Measurements from ENCODE around the gene INPPL1.

INPPL1 gene

DNA sequence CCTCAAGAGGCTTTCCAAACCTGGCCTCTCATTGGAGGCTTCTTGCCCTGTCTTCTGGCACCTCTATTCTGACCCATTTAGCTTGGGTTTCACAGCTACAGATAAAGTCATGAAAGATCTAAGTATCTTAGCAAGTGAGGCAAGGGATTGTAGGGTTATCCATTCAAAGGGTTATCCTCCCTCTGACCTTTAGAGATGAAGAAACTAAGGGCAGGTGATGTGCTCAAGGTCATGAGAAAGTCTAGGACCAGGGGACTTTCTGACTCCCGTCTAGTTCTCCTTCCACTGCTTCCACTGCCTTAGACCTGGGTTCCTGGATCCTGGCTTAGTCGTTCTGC is 12.2 kb downstream of the INPPL1 start:
- no peak overlapping the region for H3K9ac ChIP-seq (ENCODE audit: low read length)
- peaks cover 20% of the 10 kb centered on the region for H3K4me1 ChIP-seq (ENCODE audit: control insufficient read depth, insufficient read depth, low read length)
- peak overlapping the region; percentile 30 for H3K27ac ChIP-seq (ENCODE audit: low read depth, low read length)
- H3K36me3 ChIP-seq (ENCODE audit: control insufficient read depth, insufficient read depth, low read length): peaks cover 43% of the 10 kb centered on the region
- H3K4me3 ChIP-seq (ENCODE audit: low read length): no peak overlapping the region
- peaks cover 13% of the 10 kb centered on the region for H3K27me3 ChIP-seq (ENCODE audit: control insufficient read depth, insufficient read depth, low read length)

DNA sequence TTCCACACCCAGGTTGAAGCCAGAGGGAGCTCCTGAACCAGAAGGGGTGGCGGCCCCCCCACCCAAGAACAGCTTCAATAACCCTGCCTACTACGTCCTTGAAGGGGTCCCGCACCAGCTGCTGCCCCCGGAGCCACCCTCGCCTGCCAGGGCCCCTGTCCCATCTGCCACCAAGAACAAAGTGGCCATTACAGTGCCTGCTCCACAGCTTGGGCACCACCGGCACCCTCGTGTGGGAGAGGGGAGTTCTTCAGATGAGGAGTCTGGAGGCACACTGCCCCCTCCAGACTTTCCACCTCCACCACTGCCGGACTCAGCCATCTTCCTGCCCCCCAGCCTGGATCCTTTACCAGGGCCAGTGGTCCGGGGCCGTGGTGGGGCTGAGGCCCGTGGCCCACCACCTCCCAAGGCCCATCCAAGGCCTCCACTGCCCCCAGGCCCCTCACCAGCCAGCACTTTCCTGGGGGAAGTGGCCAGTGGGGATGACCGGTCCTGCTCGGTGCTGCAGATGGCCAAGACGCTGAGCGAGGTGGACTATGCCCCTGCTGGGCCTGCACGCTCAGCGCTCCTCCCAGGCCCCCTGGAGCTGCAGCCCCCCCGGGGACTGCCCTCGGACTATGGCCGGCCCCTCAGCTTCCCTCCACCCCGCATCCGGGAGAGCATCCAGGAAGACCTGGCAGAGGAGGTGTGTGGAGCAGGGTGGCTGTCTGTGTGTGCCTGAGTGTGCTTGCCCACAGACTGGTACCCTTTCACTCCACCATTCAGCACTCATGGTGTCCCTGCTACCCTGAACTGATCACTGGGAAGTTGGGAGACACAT is 12.8 kb downstream of the INPPL1 start:
- Histone ChIP-seq H3K9ac (ENCODE audit: low read length) (no peak overlapping the region), H3K4me3 (ENCODE audit: low read length) (no peak overlapping the region), H3K27ac (ENCODE audit: low read depth, low read length) (peak overlapping the region; percentile 32), H3K27me3 (ENCODE audit: control insufficient read depth, insufficient read depth, low read length) (peaks cover 17% of the 10 kb centered on the region), H3K4me1 (ENCODE audit: control insufficient read depth, insufficient read depth, low read length) (peaks cover 20% of the 10 kb centered on the region), H3K36me3 (ENCODE audit: control insufficient read depth, insufficient read depth, low read length) (peaks cover 37% of the 10 kb centered on the region)

DNA sequence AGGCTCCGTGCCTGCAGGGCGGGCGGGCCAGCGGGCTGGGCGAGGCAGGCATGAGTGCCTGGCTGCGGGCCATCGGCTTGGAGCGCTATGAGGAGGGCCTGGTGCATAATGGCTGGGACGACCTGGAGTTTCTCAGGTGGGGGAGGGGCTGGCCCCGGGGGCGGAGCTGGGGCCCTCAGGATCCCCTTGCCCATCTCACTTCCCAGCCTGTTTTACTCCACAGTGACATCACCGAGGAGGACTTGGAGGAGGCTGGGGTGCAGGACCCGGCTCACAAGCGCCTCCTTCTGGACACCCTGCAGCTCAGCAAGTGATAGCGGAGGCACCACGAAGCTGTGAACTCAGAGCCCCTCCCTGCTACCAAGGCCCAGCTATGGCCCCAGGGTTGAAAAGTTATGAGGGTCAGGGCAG is 13.5 kb downstream of the INPPL1 start:
- H3K9ac ChIP-seq (ENCODE audit: low read length): no peak overlapping the region
- H3K27ac ChIP-seq (ENCODE audit: low read depth, low read length): peak overlapping the region; percentile 79
- peaks cover 17% of the 10 kb centered on the region for H3K27me3 ChIP-seq (ENCODE audit: control insufficient read depth, insufficient read depth, low read length)
- H3K4me3 ChIP-seq (ENCODE audit: low read length): no peak overlapping the region
- H3K36me3 ChIP-seq (ENCODE audit: control insufficient read depth, insufficient read depth, low read length): peaks cover 30% of the 10 kb centered on the region
- peaks cover 20% of the 10 kb centered on the region for H3K4me1 ChIP-seq (ENCODE audit: control insufficient read depth, insufficient read depth, low read length)

DNA sequence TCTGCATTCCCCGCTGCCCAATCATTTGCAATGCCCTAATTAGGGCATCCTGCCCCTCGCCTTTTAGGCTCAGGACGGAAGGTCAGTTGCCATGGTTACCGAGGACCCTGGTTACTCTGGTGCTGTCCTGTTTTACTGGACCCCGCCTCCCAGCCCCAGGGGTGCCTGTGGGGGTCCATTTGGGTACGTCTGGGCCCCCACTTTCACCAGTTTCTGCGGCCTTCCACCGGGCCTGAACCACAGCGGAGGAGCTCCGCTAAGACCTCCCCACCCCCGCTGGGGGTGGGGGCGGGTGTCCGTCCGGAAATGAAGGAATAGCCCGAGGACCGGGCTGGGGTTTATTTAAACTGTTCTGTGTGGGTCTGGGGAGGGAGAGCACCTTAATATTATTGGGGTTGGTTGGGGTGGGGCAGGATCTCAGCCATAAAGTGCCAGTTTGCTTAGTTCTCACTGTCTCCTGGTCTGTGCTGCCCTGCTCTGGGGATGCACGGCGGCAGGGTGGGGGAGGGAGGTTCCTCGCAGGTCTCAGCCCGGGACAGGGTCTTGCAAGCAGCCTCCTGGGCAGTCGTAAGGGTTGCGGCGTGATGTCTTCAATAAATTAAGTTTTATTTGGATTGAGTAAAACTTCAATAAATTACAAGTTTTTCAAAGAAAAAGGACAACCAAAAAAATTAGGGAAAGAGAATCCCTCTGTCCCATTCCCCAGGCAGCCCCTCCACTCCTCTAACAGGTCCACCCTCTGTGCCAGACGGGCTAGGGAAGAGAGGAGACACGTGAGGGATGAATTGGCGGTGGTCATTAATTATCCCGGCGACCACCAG is 14.1 kb downstream of the INPPL1 start:
- H3K4me1 ChIP-seq (ENCODE audit: control insufficient read depth, insufficient read depth, low read length): peaks cover 20% of the 10 kb centered on the region
- no peak overlapping the region for H3K9ac ChIP-seq (ENCODE audit: low read length)
- peaks cover 22% of the 10 kb centered on the region for H3K27me3 ChIP-seq (ENCODE audit: control insufficient read depth, insufficient read depth, low read length)
- H3K36me3 ChIP-seq (ENCODE audit: control insufficient read depth, insufficient read depth, low read length): peaks cover 23% of the 10 kb centered on the region
- no peak overlapping the region for H3K4me3 ChIP-seq (ENCODE audit: low read length)
- H3K27ac ChIP-seq (ENCODE audit: low read depth, low read length): peak overlapping the region; percentile 79

DNA sequence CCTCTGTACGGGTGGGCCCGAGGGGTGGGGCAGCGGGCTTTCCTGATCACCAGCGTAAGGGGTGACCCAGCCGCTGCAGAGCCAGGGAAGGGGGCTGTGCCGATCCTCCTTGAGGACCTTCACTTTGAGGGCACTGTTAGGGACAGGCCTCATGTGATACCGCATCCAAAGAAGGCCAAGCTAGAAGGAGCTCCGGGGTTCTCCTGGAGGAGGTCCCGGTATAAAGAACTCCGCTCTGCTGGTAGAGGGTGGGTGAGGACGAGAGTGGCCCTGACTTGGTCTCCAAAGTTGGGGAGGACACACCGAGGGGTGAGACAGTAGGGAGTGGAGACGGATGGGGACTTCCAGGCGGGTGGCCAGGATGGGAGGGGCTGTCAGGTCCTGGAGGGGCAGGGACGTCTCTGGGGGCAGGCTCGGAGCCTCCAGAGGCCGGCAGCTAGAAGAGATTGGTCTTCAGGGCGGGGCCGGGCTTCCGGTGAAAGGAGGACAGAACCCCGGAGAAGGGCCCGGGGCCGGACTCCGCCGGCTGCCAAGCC is 14.8 kb downstream of the INPPL1 start:
- peak overlapping the region; percentile 79 for H3K27ac ChIP-seq (ENCODE audit: low read depth, low read length)
- H3K36me3 ChIP-seq (ENCODE audit: control insufficient read depth, insufficient read depth, low read length): peaks cover 16% of the 10 kb centered on the region
- peaks cover 24% of the 10 kb centered on the region for H3K27me3 ChIP-seq (ENCODE audit: control insufficient read depth, insufficient read depth, low read length)
- peaks cover 20% of the 10 kb centered on the region for H3K4me1 ChIP-seq (ENCODE audit: control insufficient read depth, insufficient read depth, low read length)
- no peak overlapping the region for H3K9ac ChIP-seq (ENCODE audit: low read length)
- peak overlapping the region; percentile 55 for H3K4me3 ChIP-seq (ENCODE audit: low read length)

DNA sequence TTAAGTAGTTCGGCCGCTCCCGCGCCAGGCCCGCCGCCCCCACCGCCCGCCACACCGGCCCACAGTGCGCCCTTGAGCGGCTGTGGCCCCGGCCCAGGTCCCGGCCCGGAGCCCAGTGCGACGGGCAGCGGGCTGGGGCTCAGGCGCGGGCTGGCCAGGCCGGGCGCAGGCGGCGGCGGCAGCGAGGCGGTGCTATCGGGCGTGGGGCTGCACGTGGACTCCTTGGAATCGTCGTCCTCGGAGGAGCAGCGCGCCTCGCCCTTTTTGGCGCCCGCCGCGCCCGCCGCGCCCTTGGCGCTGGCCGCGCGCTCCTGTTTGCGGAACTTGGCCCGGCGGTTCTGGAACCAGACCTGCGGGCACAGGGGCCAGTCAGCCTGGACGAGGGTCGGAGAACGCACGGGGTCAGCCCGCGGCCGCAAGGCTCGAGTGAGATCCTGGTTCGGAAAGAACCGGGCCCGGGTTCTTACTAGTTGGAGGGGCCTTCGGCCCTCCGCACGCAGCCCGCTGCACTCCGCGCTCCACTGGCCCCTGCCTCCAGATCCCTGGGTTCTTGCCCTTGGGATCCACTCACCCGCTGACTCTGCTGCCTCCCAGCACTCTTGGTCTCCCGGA is 15.4 kb downstream of the INPPL1 start:
- Histone ChIP-seq H3K4me3 (ENCODE audit: low read length) (peak overlapping the region; percentile 55), H3K27me3 (ENCODE audit: control insufficient read depth, insufficient read depth, low read length) (peaks cover 30% of the 10 kb centered on the region), H3K4me1 (ENCODE audit: control insufficient read depth, insufficient read depth, low read length) (peaks cover 20% of the 10 kb centered on the region), H3K27ac (ENCODE audit: low read depth, low read length) (peak overlapping the region; percentile 79), H3K9ac (ENCODE audit: low read length) (no peak overlapping the region), H3K36me3 (ENCODE audit: control insufficient read depth, insufficient read depth, low read length) (peaks cover 11% of the 10 kb centered on the region)

DNA sequence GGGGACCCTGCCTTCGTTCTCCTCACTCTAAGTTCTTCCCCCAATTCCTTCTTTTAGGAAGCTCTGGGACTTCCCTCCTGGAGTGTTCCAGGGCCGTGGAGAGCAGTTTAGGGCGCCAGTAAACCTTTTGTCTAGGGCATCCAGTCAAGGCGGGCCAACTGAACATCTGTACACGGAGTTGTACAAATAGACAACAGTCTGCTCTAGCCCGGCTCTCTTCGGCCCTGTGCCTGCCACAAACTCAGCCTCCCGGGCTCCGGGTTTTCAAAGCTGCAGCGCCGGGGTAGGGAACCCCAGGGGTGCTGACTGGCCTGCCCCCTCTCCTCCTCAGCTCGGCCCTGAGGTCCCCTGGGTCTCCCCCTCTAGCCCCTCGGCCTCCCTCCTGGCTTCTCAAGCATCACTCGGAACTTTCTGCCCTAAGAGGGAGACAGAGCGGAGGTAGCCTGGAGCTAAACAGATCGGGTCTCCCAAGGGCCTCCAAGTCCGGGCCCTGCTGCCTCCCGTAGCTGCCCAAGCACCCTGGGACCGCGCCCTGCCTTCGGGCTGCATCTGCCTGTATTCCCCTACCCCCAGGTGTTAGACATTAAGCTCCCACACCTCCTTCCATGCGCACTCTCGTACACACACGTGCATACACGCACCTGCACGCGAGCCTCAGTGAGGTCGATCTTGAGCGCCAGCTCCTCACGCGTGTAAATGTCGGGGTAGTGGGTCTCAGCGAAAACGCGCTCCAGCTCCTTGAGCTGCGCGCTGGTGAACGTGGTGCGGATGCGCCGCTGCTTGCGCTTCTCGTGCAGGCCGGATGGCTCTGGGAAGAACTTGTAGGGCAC is 16.1 kb downstream of the INPPL1 start:
- H3K36me3 ChIP-seq (ENCODE audit: control insufficient read depth, insufficient read depth, low read length): peaks cover 7% of the 10 kb centered on the region
- H3K27me3 ChIP-seq (ENCODE audit: control insufficient read depth, insufficient read depth, low read length): peaks cover 37% of the 10 kb centered on the region
- H3K4me3 ChIP-seq (ENCODE audit: low read length): peak overlapping the region; percentile 55
- H3K9ac ChIP-seq (ENCODE audit: low read length): no peak overlapping the region
- H3K27ac ChIP-seq (ENCODE audit: low read depth, low read length): no peak overlapping the region
- peaks cover 20% of the 10 kb centered on the region for H3K4me1 ChIP-seq (ENCODE audit: control insufficient read depth, insufficient read depth, low read length)

DNA sequence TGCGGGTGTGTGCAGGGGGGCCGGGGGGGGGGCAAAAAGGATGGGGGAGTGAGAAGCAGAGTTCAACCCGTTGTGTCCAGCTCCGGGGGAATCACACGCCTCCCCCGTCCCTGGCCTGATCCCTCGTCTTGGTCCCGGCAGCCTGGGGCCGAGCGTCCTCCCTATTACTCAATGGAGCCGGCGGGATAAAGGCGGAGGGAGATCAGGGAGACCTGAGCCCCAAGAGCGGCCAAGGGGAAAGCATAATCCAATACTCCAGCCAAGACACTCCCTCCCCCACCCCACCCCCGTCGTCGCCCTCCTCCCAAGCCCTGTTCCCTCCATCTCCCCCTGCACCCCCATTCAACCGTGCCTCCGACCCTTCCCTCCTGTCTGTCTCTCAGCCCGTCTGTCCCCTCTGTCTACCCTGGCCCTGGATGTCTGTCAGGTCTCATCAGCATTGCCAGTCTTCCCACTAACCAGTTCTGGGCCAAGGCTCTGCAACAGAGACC is 16.8 kb downstream of the INPPL1 start:
- H3K27me3 ChIP-seq (ENCODE audit: control insufficient read depth, insufficient read depth, low read length): peaks cover 40% of the 10 kb centered on the region
- peaks cover 18% of the 10 kb centered on the region for H3K4me1 ChIP-seq (ENCODE audit: control insufficient read depth, insufficient read depth, low read length)
- H3K9ac ChIP-seq (ENCODE audit: low read length): no peak overlapping the region
- H3K36me3 ChIP-seq (ENCODE audit: control insufficient read depth, insufficient read depth, low read length): peaks cover 7% of the 10 kb centered on the region
- no peak overlapping the region for H3K4me3 ChIP-seq (ENCODE audit: low read length)
- H3K27ac ChIP-seq (ENCODE audit: low read depth, low read length): no peak overlapping the region

DNA sequence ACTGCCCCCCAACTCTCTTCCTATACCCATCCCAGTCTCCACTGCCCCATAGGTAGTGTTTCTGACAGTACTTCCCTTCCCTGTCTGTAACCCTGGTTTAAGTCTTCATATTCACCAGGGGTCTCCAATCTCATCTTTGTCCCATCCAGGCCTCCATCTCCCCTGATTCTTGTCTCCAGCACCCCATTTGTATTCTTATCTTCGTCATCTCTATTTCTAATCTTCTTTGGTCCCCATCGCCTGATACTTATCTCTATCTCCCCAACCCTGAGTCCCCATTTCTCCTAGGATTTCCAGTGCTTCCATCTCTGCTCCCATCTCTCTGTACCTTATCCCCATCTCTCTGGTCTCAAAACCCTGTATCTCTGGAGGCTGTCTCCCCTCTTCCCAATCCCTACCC is 17.6 kb downstream of the INPPL1 start:
- no peak overlapping the region for H3K27ac ChIP-seq (ENCODE audit: low read depth, low read length)
- peaks cover 18% of the 10 kb centered on the region for H3K4me1 ChIP-seq (ENCODE audit: control insufficient read depth, insufficient read depth, low read length)

DNA sequence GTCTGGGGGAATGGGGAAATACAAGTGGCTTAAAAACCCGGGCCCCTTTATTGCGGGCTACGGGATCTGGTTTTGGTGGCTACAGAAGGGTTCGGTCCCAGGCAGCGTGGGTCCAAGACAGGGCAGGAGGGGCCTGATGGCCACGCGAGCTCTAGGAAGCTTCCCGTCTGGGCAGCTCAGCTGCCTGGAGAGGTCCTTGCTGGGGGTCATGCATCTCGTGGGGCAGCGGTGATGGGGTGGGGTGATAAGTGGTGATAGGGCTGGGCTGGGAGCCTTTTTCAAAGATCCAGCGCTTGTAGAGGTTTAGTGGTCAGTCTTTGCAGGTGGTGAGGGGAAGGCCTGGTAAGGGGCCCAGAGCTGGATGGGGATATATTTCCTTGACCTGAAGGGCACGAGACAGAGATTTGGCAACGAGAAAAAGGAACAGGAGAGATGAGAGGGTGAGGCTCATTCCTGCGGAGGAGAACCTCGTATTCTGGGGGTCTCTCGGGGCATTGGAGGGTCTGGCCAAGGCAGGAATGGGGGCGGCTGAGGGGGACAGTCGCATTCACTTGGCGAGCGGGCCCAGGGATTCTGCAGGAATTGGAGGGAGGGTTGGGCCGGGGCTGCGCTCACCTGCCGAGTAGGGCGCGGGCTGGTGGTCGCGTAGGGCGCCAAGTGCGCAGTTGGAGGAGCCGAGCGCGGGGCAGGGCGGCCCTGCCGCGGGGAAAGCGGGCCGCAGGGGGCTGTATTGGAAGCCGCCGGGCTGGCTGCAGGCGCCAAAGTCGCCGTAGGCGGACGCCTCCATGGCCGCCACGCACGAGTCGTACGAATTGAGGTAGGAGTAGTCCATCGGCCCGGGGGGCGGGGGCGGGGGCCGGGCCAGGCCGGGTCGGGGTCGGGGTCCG is 18.8 kb downstream of the INPPL1 start:
- Histone ChIP-seq H3K27me3 (ENCODE audit: control insufficient read depth, insufficient read depth, low read length) (peaks cover 44% of the 10 kb centered on the region), H3K4me3 (ENCODE audit: low read length) (no peak overlapping the region), H3K36me3 (ENCODE audit: control insufficient read depth, insufficient read depth, low read length) (no peaks in the 10 kb centered on the region), H3K4me1 (ENCODE audit: control insufficient read depth, insufficient read depth, low read length) (peaks cover 11% of the 10 kb centered on the region), H3K27ac (ENCODE audit: low read depth, low read length) (no peak overlapping the region), H3K9ac (ENCODE audit: low read length) (no peak overlapping the region)

More for the DNA sequence above, 17.6 kb downstream of the INPPL1 start:
- Histone ChIP-seq H3K36me3 (ENCODE audit: control insufficient read depth, insufficient read depth, low read length) (no peaks in the 10 kb centered on the region), H3K27me3 (ENCODE audit: control insufficient read depth, insufficient read depth, low read length) (peaks cover 41% of the 10 kb centered on the region), H3K9ac (ENCODE audit: low read length) (no peak overlapping the region), H3K4me3 (ENCODE audit: low read length) (no peak overlapping the region)

DNA sequence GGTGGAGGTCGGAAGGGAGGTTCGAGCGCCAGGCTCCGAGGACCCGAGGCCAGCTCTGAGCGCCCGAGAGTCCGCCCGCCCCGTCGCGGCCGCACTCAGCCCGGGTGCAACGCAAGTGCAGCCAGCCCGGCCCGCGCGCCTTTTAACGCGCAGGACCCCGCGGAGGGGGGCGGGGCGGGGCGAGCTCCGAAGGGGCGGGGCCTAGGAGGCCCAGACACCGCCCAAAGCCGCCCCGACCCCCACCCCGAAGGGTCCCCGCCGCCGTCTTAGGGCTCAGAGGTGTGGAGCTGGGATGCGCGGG is 19.4 kb downstream of the INPPL1 start, which contains the start of gene PHOX2A:
PHOX2A (minus strand) TSS at position 117 of the 301 bp plus-strand sequence. CDS start 172 bp downstream, outside the sequence.
- Histone ChIP-seq H3K4me1 (ENCODE audit: control insufficient read depth, insufficient read depth, low read length) (peaks cover 6% of the 10 kb centered on the region), H3K4me3 (ENCODE audit: low read length) (no peak within 1 kb of the TSS), H3K36me3 (ENCODE audit: control insufficient read depth, insufficient read depth, low read length) (no peaks in the 10 kb centered on the region), H3K27ac (ENCODE audit: low read depth, low read length) (no peak within 1 kb of the TSS), H3K27me3 (ENCODE audit: control insufficient read depth, insufficient read depth, low read length) (peaks cover 44% of the 10 kb centered on the region), H3K9ac (ENCODE audit: low read length) (no peak within 1 kb of the TSS)
